Fibroblast of lung (primary cell): ENCODE results near the gene MICAL2.

Source experiments
- CTCF ChIP-seq, 2 donors: IDR thresholded peaks in 1 of 2; conservative IDR thresholded peaks in 1 of 2; 1 replicate in 1 of 2; 2 replicates in 1 of 2; pipeline ENCODE4 v1.5.1; 2011 to 2012; ENCODE audit warnings: low read length in 2 of 2, control low read depth in 1 of 2, inconsistent platforms in 1 of 2, low read depth in 1 of 2, mild to moderate bottlenecking in 1 of 2
- EZH2 ChIP-seq: IDR thresholded peaks from 2 replicates; pipeline ENCODE4 v1.5.1; 2012; ENCODE audit warnings: low read length, control low read depth, mild to moderate bottlenecking; ENCODE audit errors: missing control alignments

GRCh38 chr11:12273618-12273995 lies 163.2 kb downstream of the MICAL2 start:
- no peak for TF ChIP-seq CTCF (conservative IDR thresholded peaks at IDR 0.05 in 1 of 2, IDR thresholded peaks at IDR 0.05 in 1 of 2; ENCODE audit: low read depth in 1 of 2, low read length in 2 of 2)
- TF ChIP-seq EZH2 = no peak
